Femur (tissue), 1 donor: ENCODE measurements around the gene KCNQ1.

Experiments used
- DNase-seq: peaks from one replicate; pipeline ENCODE4 v3.0.0-alpha.2; 2017

KCNQ1 gene

GRCh38 chr11:2691991-2692875, 247.4 kb downstream of the KCNQ1 start:
- no peak for DNase-seq

GRCh38 chr11:2693271-2694261, 248.8 kb downstream of the KCNQ1 start:
- peak; percentile 18 for DNase-seq

- DNase-seq, result no peak
These were observed 249.7 kb downstream of the KCNQ1 start for GRCh38 chr11:2694495-2694894.

- no peak for DNase-seq
These were observed 250.5 kb downstream of the KCNQ1 start for GRCh38 chr11:2694995-2695939.

GRCh38 chr11:2696455-2696854, 251.6 kb downstream of the KCNQ1 start:
- no peak for DNase-seq

GRCh38 chr11:2697866-2698265, 253.1 kb downstream of the KCNQ1 start:
- peak; percentile 13 for DNase-seq

GRCh38 chr11:2698386-2699184, 253.8 kb downstream of the KCNQ1 start:
- peak; percentile 20 for DNase-seq

- peak; percentile 27 for DNase-seq
These were observed 254.3 kb downstream of the KCNQ1 start for GRCh38 chr11:2699185-2699530.

- peak; percentile 96 for DNase-seq
These were observed 255.0 kb downstream of the KCNQ1 start, which contains the start of gene KCNQ1OT1 for GRCh38 chr11:2699531-2700414. KCNQ1OT1 (minus strand) TSS chr11:2699994.

GRCh38 chr11:2700415-2701211, 255.8 kb downstream of the KCNQ1 start:
- peak; percentile 80 for DNase-seq

- DNase-seq, result no peak
These were observed 256.4 kb downstream of the KCNQ1 start for GRCh38 chr11:2701230-2701629.

GRCh38 chr11:2701898-2702434, 257.2 kb downstream of the KCNQ1 start:
- DNase-seq, result peak; percentile 10

GRCh38 chr11:2702771-2703362, 258.1 kb downstream of the KCNQ1 start:
- peak; percentile 83 for DNase-seq

- peak; percentile 76 for DNase-seq
These were observed 258.7 kb downstream of the KCNQ1 start for GRCh38 chr11:2703363-2704141.

- DNase-seq, result no peak
These were observed 259.5 kb downstream of the KCNQ1 start for GRCh38 chr11:2704356-2704755.

- DNase-seq, result peak; percentile 86
These were observed 260.2 kb downstream of the KCNQ1 start for GRCh38 chr11:2704896-2705606.

- DNase-seq, result no peak
These were observed 261.5 kb downstream of the KCNQ1 start for GRCh38 chr11:2706321-2706720.
